Right lobe of liver (tissue), 4 donors: ENCODE measurements around the gene OR2F2.

Experiments used
- POLR2A ChIP-seq: fragments of 450-650 bp; IDR thresholded peaks from one replicate; pipeline ENCODE4 v1.6.1; 2017; ENCODE audit warnings: antibody characterized with exemption, mild to moderate bottlenecking
- TF ChIP-seq, protein P1 (sequence below), 4 donors: fragments of 200-600 bp in 3 of 4; fragments of 450-650 bp in 1 of 4; IDR thresholded peaks; one replicate each; pipeline versions ENCODE4 v1.5.1 to v1.8.0; 2016 to 2022; ENCODE audit warnings: antibody characterized with exemption in 4 of 4, mild to moderate bottlenecking in 2 of 4
- donor health status: DM: no; HTN: no; CAD: no.
- donor health status: DM: no; HTN: no; CAD: no.
- donor health status: DM: no; HTN: yes; CAD: no.

DNA sequence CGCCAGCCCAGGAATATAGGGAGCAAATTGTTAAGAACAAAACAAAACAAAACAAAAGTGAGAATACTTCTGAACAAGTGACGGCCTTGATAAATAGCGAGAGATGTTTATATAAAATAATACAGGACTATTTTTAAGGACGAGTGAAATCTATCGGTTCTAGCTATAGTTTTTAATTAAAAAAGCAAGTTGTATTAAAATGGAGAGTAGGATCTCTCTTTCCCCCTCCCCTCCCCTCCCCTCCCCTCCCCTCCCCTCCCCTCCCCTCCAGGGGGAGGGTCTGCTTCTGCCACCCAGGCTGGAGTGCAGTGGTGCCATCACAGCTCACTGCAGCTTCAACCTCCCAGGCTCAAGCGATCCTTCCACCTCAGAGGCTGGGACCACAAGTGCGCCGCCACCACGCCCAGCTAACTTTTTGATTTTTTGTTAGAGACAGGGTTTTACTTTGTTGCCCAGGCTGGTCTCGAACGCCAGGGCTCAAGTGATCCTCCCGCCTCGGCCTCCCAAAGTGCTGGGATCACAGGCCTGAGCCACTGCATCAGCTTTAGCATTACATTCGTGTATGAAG, 32.6 kb upstream of the OR2F2 start:
- TF ChIP-seq, protein P1, sequence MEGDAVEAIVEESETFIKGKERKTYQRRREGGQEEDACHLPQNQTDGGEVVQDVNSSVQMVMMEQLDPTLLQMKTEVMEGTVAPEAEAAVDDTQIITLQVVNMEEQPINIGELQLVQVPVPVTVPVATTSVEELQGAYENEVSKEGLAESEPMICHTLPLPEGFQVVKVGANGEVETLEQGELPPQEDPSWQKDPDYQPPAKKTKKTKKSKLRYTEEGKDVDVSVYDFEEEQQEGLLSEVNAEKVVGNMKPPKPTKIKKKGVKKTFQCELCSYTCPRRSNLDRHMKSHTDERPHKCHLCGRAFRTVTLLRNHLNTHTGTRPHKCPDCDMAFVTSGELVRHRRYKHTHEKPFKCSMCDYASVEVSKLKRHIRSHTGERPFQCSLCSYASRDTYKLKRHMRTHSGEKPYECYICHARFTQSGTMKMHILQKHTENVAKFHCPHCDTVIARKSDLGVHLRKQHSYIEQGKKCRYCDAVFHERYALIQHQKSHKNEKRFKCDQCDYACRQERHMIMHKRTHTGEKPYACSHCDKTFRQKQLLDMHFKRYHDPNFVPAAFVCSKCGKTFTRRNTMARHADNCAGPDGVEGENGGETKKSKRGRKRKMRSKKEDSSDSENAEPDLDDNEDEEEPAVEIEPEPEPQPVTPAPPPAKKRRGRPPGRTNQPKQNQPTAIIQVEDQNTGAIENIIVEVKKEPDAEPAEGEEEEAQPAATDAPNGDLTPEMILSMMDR (IDR thresholded peaks at IDR 0.05), result no peak
- TF ChIP-seq POLR2A, result no peak
